HG02588 (cell line): ENCODE data around the gene ODAD4.
A peak's percentile ranks its signal among the peaks of the same experiment; 100 is the strongest.
"Not testable (repeated sequence)": the region's sequence is repeated elsewhere in the genome, so short reads cannot be mapped to it uniquely, and the experiment has no call there.

Experiments used
- ATAC-seq: cut with Tn5 transposase; IDR thresholded peaks from one replicate; pipeline ENCODE4 v1.9.1; 2021; ENCODE audit warnings: mild to moderate bottlenecking, moderate library complexity; ENCODE audit not compliant: unreplicated experiment

The ODAD4 gene

GRCh38 chr17:41913798-41914197 is 16.6 kb upstream of the ODAD4 start:
- no peak for ATAC-seq

- no peak for ATAC-seq
These were observed 16.1 kb upstream of the ODAD4 start for GRCh38 chr17:41914358-41914766.

GRCh38 chr17:41915020-41915419 is 15.4 kb upstream of the ODAD4 start:
- no peak for ATAC-seq

GRCh38 chr17:41915566-41915965 is 14.9 kb upstream of the ODAD4 start:
- no peak for ATAC-seq

GRCh38 chr17:41917192-41917591 is 13.2 kb upstream of the ODAD4 start:
- ATAC-seq: no peak

- ATAC-seq: no peak
These were observed 12.6 kb upstream of the ODAD4 start for GRCh38 chr17:41917679-41918313.

- ATAC-seq: peak; percentile 93
These were observed 11.9 kb upstream of the ODAD4 start, which contains the start of gene ACLY for GRCh38 chr17:41918314-41919164. Gene ACLY (minus strand): TSS chr17:41918951. CDS start chr17:41913873, 5,078 bp downstream.

- ATAC-seq: peak; percentile 5
These were observed 11.1 kb upstream of the ODAD4 start for GRCh38 chr17:41919165-41919817.

- no peak for ATAC-seq
These were observed 10.4 kb upstream of the ODAD4 start for GRCh38 chr17:41919840-41920579.

- no peak for ATAC-seq
These were observed 9.8 kb upstream of the ODAD4 start for GRCh38 chr17:41920580-41920955.

- no peak for ATAC-seq
These were observed 4.3 kb upstream of the ODAD4 start for GRCh38 chr17:41925991-41926590.

- ATAC-seq: no peak
These were observed 1.6 kb upstream of the ODAD4 start for GRCh38 chr17:41928693-41929251.

GRCh38 chr17:41930833-41931156 is 378 bp downstream of the ODAD4 start:
- peak; percentile 3 for ATAC-seq

GRCh38 chr17:41931715-41932114 is 1.3 kb downstream of the ODAD4 start:
- ATAC-seq: not testable (repeated sequence)

GRCh38 chr17:41932816-41933389 is 2.5 kb downstream of the ODAD4 start:
- ATAC-seq: no peak

GRCh38 chr17:41935641-41936040 is 5.2 kb downstream of the ODAD4 start:
- no peak for ATAC-seq

- ATAC-seq: no peak
These were observed 7.8 kb downstream of the ODAD4 start for GRCh38 chr17:41937970-41938954.

GRCh38 chr17:41939044-41939692 is 8.8 kb downstream of the ODAD4 start:
- ATAC-seq: no peak
